NCI-H2029 (cell line): ENCODE measurements around the gene ZNF438.
"Not testable (repeated sequence)": the region's sequence is repeated elsewhere in the genome, so short reads cannot be mapped to it uniquely, and the experiment has no call there.

Experiments
- DNase-seq: peaks from one replicate; lab custom pipeline; 2025; lab: John Stamatoyannopoulos, UW

The ZNF438 gene

GRCh38 chr10:30984563-30985328 lies 46.9 kb downstream of the ZNF438 start:
- no peak for DNase-seq

- not testable (repeated sequence) for DNase-seq
Measured at GRCh38 chr10:30983209-30983608, 48.5 kb downstream of the ZNF438 start.

- peak; percentile 34 for DNase-seq
Measured at GRCh38 chr10:30980951-30981616, 50.6 kb downstream of the ZNF438 start.

GRCh38 chr10:30979956-30980355 lies 51.7 kb downstream of the ZNF438 start:
- no peak for DNase-seq

GRCh38 chr10:30978843-30979242 lies 52.8 kb downstream of the ZNF438 start:
- no peak for DNase-seq

GRCh38 chr10:30977385-30977784 lies 54.3 kb downstream of the ZNF438 start:
- DNase-seq = no peak

- DNase-seq = no peak
Measured at GRCh38 chr10:30974773-30975415, 56.8 kb downstream of the ZNF438 start.

- DNase-seq = no peak
Measured at GRCh38 chr10:30974355-30974754, 57.3 kb downstream of the ZNF438 start.

- no peak for DNase-seq
Measured at GRCh38 chr10:30973737-30974136, 57.9 kb downstream of the ZNF438 start.

- no peak for DNase-seq
Measured at GRCh38 chr10:30970760-30971460, 60.8 kb downstream of the ZNF438 start.

- no peak for DNase-seq
Measured at GRCh38 chr10:30968711-30969110, 63.0 kb downstream of the ZNF438 start.

- DNase-seq = no peak
Measured at GRCh38 chr10:30967650-30968410, 63.8 kb downstream of the ZNF438 start.

- no peak for DNase-seq
Measured at GRCh38 chr10:30963992-30964930, 67.4 kb downstream of the ZNF438 start.

GRCh38 chr10:30962522-30962921 lies 69.1 kb downstream of the ZNF438 start:
- no peak for DNase-seq

- DNase-seq = no peak
Measured at GRCh38 chr10:30959836-30960210, 71.8 kb downstream of the ZNF438 start.

- DNase-seq = not testable (repeated sequence)
Measured at GRCh38 chr10:30949218-30949617, 82.4 kb downstream of the ZNF438 start.

- no peak for DNase-seq
Measured at GRCh38 chr10:30944005-30944404, 87.7 kb downstream of the ZNF438 start.

- DNase-seq = no peak
Measured at GRCh38 chr10:30943451-30943850, 88.2 kb downstream of the ZNF438 start.

GRCh38 chr10:30940256-30940655 lies 91.4 kb downstream of the ZNF438 start:
- no peak for DNase-seq

- DNase-seq = no peak
Measured at GRCh38 chr10:30939643-30940251, 91.9 kb downstream of the ZNF438 start.
